Stimulated activated CD4-positive, alpha-beta T cell treated with anti-CD3 and anti-CD28 coated beads, Interleukin-12 subunit alpha, Interleukin-12 subunit beta, amount 100 ng/mL, for 48 hours (primary cell): ENCODE results near the gene CEP78.
A peak's percentile ranks its signal among the peaks of the same experiment; 100 is the strongest.
"Not testable (repeated sequence)": the region's sequence is repeated elsewhere in the genome, so short reads cannot be mapped to it uniquely, and the experiment has no call there.

Experiments used
- DNase-seq, 3 donors: peaks; one replicate each; pipeline ENCODE4 v3.0.0-alpha.2; 2020; ENCODE audit warnings: low read depth in 2 of 3, low spot score in 1 of 3

Gene CEP78

DNA sequence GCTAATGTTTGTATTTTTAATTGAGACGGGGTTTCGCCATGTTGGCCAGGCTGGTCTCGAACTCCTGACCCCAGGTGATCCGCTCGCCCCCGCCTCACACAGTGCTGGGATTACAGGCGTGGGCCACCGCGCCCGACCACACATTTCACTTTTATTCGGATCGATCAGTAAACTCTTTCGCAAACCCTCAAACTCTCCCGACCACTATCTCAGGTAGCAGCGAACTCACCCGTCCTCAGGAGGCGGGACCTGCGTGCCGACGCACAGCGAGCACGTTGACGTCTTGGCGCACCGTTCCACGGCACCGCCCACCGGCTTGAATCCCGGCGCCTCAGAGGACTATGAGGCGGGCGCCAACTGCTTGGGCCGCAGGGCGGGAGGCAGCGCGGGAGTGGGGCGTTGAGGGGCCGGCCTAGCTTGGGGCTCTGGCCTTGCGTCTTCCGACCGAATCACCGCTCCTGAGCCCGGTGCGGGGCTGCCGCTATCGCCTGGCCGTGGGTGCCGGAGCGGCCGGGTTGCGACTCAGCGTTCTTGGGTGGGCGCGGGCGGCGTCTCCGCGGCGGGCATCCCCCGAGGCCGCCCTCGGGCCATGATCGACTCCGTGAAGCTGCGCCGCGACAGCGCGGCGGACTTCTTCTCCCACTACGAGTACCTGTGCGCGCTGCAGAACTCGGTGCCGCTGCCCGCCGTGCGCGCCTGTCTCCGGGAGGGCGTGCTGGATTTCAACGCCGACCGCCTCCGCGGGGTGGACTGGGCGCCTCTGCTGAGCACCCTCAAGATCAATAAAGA lies at the start of gene CEP78:
TSS of gene CEP78 (plus strand) at position 314 of the 789 bp plus-strand sequence. CDS start at position 590, 276 bp downstream.
- DNase-seq: peak; percentile 81 to 86 (median 82)

DNA sequence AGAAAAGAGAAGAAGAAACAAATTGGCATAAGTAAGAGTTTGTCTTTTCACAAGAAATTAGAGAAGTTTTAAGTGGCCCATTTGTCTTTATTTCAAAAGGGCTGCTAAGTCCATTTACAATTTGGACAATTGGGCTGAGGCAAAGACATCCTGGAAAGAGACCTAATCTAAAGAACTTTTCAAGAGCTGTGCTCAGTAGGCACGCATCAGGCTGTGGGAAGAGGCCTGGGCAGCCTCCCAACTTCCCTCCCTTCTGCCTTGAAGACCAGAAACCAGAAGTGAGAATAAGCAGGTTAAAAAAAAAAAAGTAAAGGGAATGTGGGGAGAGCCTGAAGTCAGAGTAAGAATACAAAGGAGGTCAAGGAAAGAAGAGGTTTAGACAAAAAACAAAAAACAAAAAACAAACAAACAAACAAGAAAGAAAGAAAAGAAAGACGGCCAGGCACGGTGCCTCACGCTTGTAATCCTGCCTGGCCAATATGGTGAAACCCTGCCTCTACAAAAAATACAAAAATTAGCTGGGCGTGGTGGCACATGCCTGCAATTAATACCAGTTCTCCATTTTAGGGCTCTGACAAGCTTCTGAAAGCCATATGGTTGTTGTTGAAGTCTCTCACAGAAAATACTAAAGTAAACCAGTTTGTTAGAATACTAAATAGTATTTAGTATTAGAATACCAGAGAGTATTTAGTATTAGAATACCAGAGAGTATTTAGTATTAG lies 48.0 kb upstream of the CEP78 start:
- no peak for DNase-seq

DNA sequence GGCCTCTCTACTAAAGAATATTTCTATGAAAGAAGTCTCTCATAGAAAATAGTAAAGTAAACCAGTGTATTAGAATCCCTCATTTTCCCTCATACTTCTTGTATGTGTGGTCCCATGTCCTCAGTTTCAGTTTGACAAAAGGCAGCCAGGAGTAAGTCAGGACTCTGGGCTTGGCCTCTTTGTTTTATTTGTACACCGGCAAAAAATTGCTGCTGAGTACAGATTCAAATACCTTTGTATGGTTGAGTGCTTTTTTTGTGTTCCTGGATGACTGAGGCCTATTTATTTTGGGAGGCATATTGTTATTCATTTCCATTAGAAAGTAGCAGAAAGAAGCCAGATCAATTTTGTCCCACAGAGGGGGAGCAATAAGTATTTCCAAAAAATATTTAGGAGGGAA lies 47.3 kb upstream of the CEP78 start:
- no peak for DNase-seq

DNA sequence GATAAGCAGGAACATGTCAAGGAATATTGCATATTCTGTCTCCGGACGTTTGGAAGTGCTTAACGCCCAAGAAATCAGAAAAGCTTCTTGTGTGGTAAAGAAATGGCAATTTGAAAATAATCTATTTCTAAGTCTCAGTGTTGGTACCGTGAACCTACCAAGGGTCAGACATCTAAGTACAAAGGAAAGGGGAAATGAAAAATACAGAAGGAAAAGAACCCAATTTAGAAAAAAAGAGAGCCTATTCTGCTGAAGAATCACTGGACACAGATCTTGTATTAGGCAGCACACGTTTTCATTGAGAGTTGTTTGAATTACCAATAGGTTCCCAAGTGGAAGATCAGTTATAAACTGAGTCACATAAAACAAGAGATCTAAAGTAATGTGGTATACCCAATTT lies 46.9 kb upstream of the CEP78 start:
- no peak for DNase-seq

DNA sequence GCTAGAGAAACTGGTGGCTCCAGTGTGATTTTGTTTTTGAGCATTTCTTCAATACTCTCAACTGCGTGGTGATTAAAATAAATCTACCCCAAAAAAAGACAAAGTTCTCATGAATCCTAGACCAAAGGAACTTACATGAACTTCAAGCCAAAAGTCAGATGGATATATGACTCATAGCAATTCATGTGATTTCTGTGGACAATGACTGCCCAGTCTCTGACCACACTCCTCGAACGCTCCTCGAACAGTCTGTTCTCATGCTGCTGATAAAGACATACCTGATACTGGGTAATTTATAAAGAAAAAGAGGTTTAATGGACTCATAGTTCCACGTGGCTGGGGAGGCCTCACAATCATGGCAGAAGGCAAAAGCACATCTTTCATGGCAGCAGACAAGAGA lies 46.4 kb upstream of the CEP78 start:
- no peak for DNase-seq

- no peak for DNase-seq
Measured at GRCh38 chr9:78191931-78192330, 43.9 kb upstream of the CEP78 start.

DNA sequence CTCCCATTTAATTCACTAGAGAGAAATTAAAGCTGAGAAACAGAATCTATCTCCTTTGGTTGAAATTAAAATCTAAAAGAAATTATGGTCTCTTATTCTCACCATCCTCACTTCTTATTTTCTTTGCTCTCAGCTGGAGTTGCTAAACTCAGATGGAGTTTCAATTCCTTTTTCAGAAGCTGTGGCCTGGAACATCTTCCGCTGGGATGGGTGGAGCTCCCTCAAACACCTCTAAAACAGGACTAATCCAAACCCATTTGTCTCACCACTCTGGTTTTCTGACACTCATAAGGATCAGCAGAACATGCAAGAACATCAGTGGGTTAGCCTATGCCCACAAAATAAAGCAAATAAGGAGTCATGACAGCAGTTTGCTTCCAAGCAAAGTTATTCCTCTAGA lies 39.6 kb upstream of the CEP78 start:
- DNase-seq: no peak

- DNase-seq: peak; percentile 14 to 42 (median 32)
Measured at GRCh38 chr9:78201158-78201777, 34.6 kb upstream of the CEP78 start.

DNA sequence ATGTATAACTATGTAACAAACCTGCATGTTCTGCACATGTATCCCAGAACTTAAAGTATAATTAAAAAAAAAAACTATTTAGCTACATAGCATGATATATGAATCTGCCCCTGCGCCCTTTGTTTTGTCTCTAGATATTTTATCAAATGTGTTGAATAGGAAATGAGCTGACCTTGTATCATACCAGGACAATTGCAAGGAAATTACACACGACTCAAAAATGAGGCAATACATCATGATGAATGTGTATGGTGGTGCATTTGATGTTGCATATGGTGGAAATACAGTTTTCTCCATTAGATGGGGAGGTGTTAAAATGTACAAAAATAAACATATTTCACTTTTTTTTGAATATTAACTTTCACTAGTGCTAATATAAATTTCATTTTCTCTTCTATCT lies 28.6 kb upstream of the CEP78 start:
- no peak for DNase-seq

DNA sequence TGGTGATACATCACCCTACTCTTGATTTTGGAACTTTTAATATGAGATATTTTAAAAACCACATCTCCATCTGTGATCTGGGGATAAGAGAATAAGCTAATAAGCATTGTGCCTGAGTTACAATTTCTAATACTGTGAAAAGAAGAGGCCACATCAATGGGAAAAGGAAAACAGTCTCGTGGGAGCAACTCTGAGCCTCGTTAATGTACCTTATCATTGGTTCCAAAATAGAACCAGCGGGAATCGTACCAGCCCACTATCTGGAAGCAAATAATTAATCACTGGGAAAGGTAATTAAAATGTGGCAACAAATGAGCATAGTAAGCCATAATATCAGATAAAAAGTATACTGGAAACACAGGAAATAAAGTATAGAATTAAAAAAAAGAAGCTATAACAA lies 28.0 kb upstream of the CEP78 start:
- no peak for DNase-seq

- no peak for DNase-seq
Measured at GRCh38 chr9:78209127-78209526, 26.7 kb upstream of the CEP78 start.

- DNase-seq: no peak
Measured at GRCh38 chr9:78210841-78211301, 25.0 kb upstream of the CEP78 start.

DNA sequence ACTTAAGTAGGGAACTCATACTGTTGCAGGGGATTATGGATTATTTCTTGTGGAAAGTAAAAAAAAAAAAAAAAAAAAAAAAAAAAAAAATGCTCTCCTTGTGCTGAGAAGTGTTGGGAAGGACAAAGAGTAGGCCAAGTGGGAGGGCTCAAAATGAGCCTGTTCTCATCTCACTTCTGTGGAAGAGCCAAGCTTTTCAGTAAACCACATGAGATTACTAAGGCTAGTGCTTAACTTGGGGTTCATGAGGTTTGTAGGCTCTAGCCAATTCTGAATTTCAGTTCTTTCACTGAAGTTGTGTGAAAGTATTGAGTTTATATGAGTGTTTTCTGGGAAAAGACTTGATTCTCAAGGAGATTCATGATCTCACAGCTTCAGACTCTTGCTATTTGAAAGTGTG lies 23.0 kb upstream of the CEP78 start:
- no peak for DNase-seq

GRCh38 chr9:78213712-78214111 lies 22.2 kb upstream of the CEP78 start:
- no peak for DNase-seq

- no peak for DNase-seq
Measured at GRCh38 chr9:78214492-78214891, 21.4 kb upstream of the CEP78 start.

- DNase-seq: no peak
Measured at GRCh38 chr9:78215706-78216105, 20.2 kb upstream of the CEP78 start.

DNA sequence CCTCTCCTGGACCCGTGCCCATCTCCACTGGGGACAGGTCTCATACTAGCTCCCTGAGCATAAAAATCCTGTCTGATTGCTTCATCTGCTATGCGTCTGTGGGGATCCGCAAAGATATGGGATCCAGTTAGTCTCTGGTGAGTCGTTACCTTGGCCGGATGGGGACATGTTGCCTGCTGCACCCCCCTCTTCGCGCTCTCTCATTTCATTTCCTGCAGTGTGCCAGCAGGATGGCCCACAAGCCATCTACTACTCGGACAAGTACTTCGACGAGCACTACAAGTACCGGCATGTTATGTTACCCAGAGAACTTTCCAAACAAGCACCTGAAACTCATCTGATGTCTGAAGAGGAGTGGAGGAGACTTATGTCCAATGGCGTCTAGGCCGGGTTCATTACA lies 17.0 kb upstream of the CEP78 start:
- DNase-seq: no peak

GRCh38 chr9:78221425-78221824 lies 14.4 kb upstream of the CEP78 start:
- DNase-seq: no peak

DNA sequence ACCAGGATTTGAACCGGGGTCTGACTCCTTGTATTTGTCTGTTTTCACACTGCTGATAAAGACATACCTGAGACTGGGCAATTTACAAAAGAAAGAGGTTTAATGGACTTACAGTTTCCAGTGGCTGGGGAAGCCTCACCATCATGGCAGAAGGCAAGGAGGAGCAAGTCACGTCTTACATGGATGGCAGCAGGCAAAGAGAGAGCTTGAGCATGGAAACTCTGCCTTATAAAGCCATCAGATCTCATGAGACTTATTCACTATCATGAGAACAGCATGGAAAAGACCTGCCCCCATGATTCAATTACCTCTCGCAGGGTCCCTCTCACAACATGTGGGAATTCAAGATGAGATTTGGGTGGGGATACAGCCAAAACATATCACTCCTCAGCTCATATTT lies 14.0 kb upstream of the CEP78 start:
- DNase-seq: not testable (repeated sequence)

DNA sequence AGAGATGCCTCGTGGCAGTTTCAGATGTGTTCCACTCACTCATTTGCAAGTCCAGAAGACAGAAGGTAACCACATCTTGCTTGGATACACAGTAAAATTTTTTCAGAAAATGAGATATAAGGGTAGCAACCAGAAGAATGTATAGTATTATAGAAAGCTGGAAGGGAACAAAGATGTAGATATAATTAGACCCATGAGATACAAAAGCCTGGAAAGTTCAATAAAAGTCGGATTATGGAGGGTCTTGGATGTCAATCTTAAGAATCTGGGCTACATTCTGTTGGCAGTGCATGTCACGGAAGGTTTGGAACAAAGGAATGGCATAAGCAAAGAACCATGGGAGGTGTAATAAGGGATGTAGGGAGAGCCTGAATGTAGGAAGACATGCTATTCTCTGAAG lies 5.1 kb upstream of the CEP78 start:
- no peak for DNase-seq

GRCh38 chr9:78232471-78232870 lies 3.4 kb upstream of the CEP78 start:
- not testable (repeated sequence) for DNase-seq

DNA sequence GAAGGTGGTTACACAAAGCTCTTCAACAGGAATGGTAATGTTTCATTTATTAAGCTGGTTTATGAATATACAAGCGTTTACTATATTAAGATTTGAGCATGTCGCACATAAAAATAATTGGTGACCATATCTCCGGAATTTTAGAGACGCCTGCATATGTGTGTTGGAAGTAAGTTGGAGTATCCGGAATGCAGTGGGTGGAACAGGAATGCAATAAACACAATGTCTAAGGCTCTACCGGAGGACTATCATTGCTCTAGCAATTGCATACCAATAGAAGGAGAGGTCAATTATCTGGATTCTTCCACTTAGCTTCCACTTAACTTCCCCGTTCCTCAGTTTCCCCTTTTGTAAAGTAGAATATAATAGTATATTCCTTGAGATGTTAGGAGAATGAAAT lies 1.1 kb upstream of the CEP78 start:
- no peak for DNase-seq
